IMR-90 (cell line): Measurements from ENCODE around the gene IP6K1. TPM values are rescaled to one million over a fixed set of nuclear protein-coding genes. Genes with fewer than 3 reads are reported as not detected.
"Not testable (repeated sequence)": the region's sequence is repeated elsewhere in the genome, so short reads cannot be mapped to it uniquely, and the experiment has no call there.

Experiments used
- ATAC-seq: fragments of 200-7000 bp; cut with Tn5 transposase; 2 replicates; pipeline ENCODE4 v1.9.1; 2020; ENCODE audit warnings: low read depth, mild to moderate bottlenecking, moderate library complexity
- BruUV-seq: library from RNA; stranded (reverse); fragments of 400-500 nt; replicated peaks from 2 replicates; lab custom pipeline; 2021; lab: Mats Ljungman, UMichigan
- CTCF ChIA-PET: fragments of 300-600 bp; formaldehyde crosslinking; extraction: SDS; loops from one replicate; lab custom pipeline; 2021; ENCODE audit warnings: antibody characterized with exemption; lab: Yijun Ruan, JAX
- POLR2A ChIA-PET: fragments of 300-600 bp; sonication (Branson Sonifier 250); formaldehyde crosslinking; loops from one replicate; lab custom pipeline; 2022; ENCODE audit warnings: antibody characterized with exemption; ENCODE audit not compliant: unreplicated experiment; lab: Charles Lee
- DNase-seq: peaks from one replicate; pipeline ENCODE4 v3.0.0; 2013
- H2AFZ ChIP-seq: replicated peaks from 2 replicates; pipeline ENCODE3; 2013; ENCODE audit warnings: low read length, mild to moderate bottlenecking; ENCODE audit not compliant: poor library complexity
- H2AK5ac ChIP-seq: 2 replicates; pipeline ENCODE4 v1.6.1; 2013; ENCODE audit warnings: low read depth, low read length, inconsistent platforms
- H2AK9ac ChIP-seq: replicated peaks from 2 replicates; pipeline ENCODE3; 2013; ENCODE audit warnings: mild to moderate bottlenecking, low read depth, low read length, moderate library complexity; ENCODE audit not compliant: poor library complexity
- H2BK120ac ChIP-seq: 2 replicates; pipeline ENCODE4 v1.6.1; 2013; ENCODE audit warnings: low read depth, low read length, inconsistent platforms
- H2BK15ac ChIP-seq: 3 replicates; pipeline ENCODE4 v1.6.1; 2013; ENCODE audit warnings: low read depth, low read length, inconsistent platforms
- H2BK20ac ChIP-seq: 2 replicates; pipeline ENCODE4 v1.6.1; 2013; ENCODE audit warnings: low read depth, mild to moderate bottlenecking, inconsistent platforms, low read length, moderate library complexity
- H2BK5ac ChIP-seq: 2 replicates; pipeline ENCODE4 v1.6.1; 2013; ENCODE audit warnings: mild to moderate bottlenecking, low read depth, low read length, inconsistent platforms; ENCODE audit not compliant: poor library complexity, severe bottlenecking
- H3K14ac ChIP-seq: replicated peaks from 2 replicates; pipeline ENCODE4 v1.6.1; 2013; ENCODE audit warnings: low read depth, low read length, inconsistent platforms
- H3K18ac ChIP-seq: 2 replicates; pipeline ENCODE4 v1.6.1; 2013; ENCODE audit warnings: low read depth, low read length, control low read depth
- H3K23ac ChIP-seq: 2 replicates; pipeline ENCODE4 v1.6.1; 2013; ENCODE audit warnings: low read depth, low read length, inconsistent platforms
- H3K27ac ChIP-seq: 2 replicates; pipeline ENCODE4 v1.5.1; 2013; ENCODE audit warnings: mild to moderate bottlenecking, control low read depth, low read length; ENCODE audit not compliant: insufficient read depth
- H3K27me3 ChIP-seq: 2 replicates; pipeline ENCODE4 v1.6.1; 2013; ENCODE audit warnings: low read length; ENCODE audit not compliant: control insufficient read depth, insufficient read depth
- H3K36me3 ChIP-seq: 2 replicates; pipeline ENCODE4 v1.6.1; 2013; ENCODE audit warnings: low read length, mixed read lengths; ENCODE audit not compliant: control insufficient read depth, insufficient read depth
- H3K4ac ChIP-seq: 2 replicates; pipeline ENCODE4 v1.6.1; 2013; ENCODE audit warnings: low read depth, low read length, inconsistent platforms
- H3K4me1 ChIP-seq: 2 replicates; pipeline ENCODE4 v1.6.1; 2013; ENCODE audit warnings: low read length, mixed read lengths; ENCODE audit not compliant: control insufficient read depth, insufficient read depth
- H3K4me2 ChIP-seq: 2 replicates; pipeline ENCODE4 v1.6.1; 2013; ENCODE audit warnings: low read depth, mild to moderate bottlenecking, control low read depth, low read length, moderate library complexity
- H3K4me3 ChIP-seq: 2 replicates; pipeline ENCODE4 v1.5.1; 2013; ENCODE audit warnings: low read depth, mild to moderate bottlenecking, control low read depth, low read length, moderate library complexity; ENCODE audit not compliant: insufficient read depth
- H3K56ac ChIP-seq: 2 replicates; pipeline ENCODE4 v1.6.1; 2013; ENCODE audit warnings: low read length, inconsistent platforms; ENCODE audit not compliant: insufficient read depth; ENCODE audit errors: extremely low read depth
- H3K79me1 ChIP-seq, 2 experiments: 2 replicates each; pipeline ENCODE4 v1.6.1; 2013; ENCODE audit warnings: low read length in 2 of 2, inconsistent platforms in 1 of 2, low read depth in 1 of 2
- H3K9ac ChIP-seq: 2 replicates; pipeline ENCODE4 v1.6.1; 2013; ENCODE audit warnings: low read depth, low read length, control low read depth
- H3K9me1 ChIP-seq: 2 replicates; pipeline ENCODE4 v1.6.1; 2013; ENCODE audit warnings: low read length, inconsistent platforms; ENCODE audit not compliant: insufficient read depth
- H3K9me3 ChIP-seq: 2 replicates; pipeline ENCODE4 v1.6.1; 2013; ENCODE audit warnings: low read length; ENCODE audit not compliant: control insufficient read depth, insufficient read depth
- H4K20me1 ChIP-seq: 2 replicates; pipeline ENCODE4 v1.6.1; 2013; ENCODE audit warnings: low read length, inconsistent platforms; ENCODE audit not compliant: insufficient read depth
- H4K5ac ChIP-seq: 2 replicates; pipeline ENCODE4 v1.6.1; 2013; ENCODE audit warnings: mild to moderate bottlenecking, low read depth, low read length, control low read depth
- H4K8ac ChIP-seq, 2 experiments: 2 replicates each; pipeline ENCODE4 v1.6.1; 2013; ENCODE audit warnings: low read depth in 2 of 2, low read length in 2 of 2, control low read depth in 1 of 2, inconsistent platforms in 1 of 2
- H4K91ac ChIP-seq: 2 replicates; pipeline ENCODE4 v1.6.1; 2013; ENCODE audit warnings: low read depth, low read length, inconsistent platforms; ENCODE audit not compliant: insufficient read depth
- WGBS, 2 experiments: methylation state at CpG; one replicate each; pipeline versions ENCODE4 v1.1.5 to v1.1.7; 2013; ENCODE audit warnings: missing lambda C conversion rate in 2 of 2; ENCODE audit not compliant: insufficient read length in 1 of 2; ENCODE audit errors: extremely low coverage in 2 of 2; 5-methylcytosine and 5-hydroxymethylcytosine counted together
- dilution Hi-C: fragments of 300-500 bp; cut with HindIII; formaldehyde crosslinking; loops from one replicate; pipeline ENCODE4 v1.14.3; 2018; ENCODE audit warnings: low sequenced_read_pairs; ENCODE audit not compliant: unreplicated experiment
- in situ Hi-C: fragments of 300-500 bp; cut with MboI; formaldehyde crosslinking; loops from 3 replicates; pipeline ENCODE4 v1.14.3; 2019; ENCODE audit warnings: low sequenced_read_pairs, inconsistent platforms, mixed read lengths
- intact Hi-C: fragments of 100-400 bp; cut with micrococcal nuclease; formaldehyde crosslinking; loops from 2 replicates; pipeline ENCODE4 v1.10.0; 2022
- polyA plus RNA-seq, 3 experiments: library from polyadenylated mRNA; depleted of rRNA; stranded (reverse); fragments of >200 nt; gene quantifications; 2 replicates each; pipeline ENCODE4 v1.2.3, GENCODE V29; 2012; ENCODE audit warnings: low replicate concordance in 1 of 3
- total RNA-seq: library from RNA; depleted of rRNA; stranded (reverse); fragments of >200 nt; gene quantifications from 2 replicates; pipeline ENCODE4 v1.2.3, GENCODE V29; 2012

The IP6K1 gene
- total and polyA plus RNA-seq, 2 of the 4 experiments (the other 2 are of a cell fraction): 28.3 to 28.7 TPM

GRCh38 chr3:49694409-49695070, 91.8 kb downstream of the IP6K1 start:
- H3K23ac ChIP-seq, H3K4ac ChIP-seq, H3K18ac ChIP-seq, H4K20me1 ChIP-seq, H2BK120ac ChIP-seq, H3K27me3 ChIP-seq, H3K9me3 ChIP-seq, H2AFZ ChIP-seq, H2AK5ac ChIP-seq, BruUV-seq, H2AK9ac ChIP-seq, H3K4me1 ChIP-seq, CTCF ChIA-PET, intact Hi-C loops, H4K8ac ChIP-seq, H3K9ac ChIP-seq, H4K91ac ChIP-seq, dilution Hi-C loops, H3K4me2 ChIP-seq, H3K9me1 ChIP-seq, H3K4me3 ChIP-seq, H2BK15ac ChIP-seq, H3K14ac ChIP-seq, ATAC-seq, POLR2A ChIA-PET, in situ Hi-C loops, DNase-seq, H3K27ac ChIP-seq, H4K5ac ChIP-seq, H3K56ac ChIP-seq, H2BK20ac ChIP-seq, H2BK5ac ChIP-seq: not testable (repeated sequence)
- H3K79me1 ChIP-seq: peaks cover 7 to 34% of the 10 kb centered on the region in 2 experiments
- peaks cover 14% of the 10 kb centered on the region for H3K36me3 ChIP-seq
- WGBS, 2 experiments: no CpG with 5 or more reads among the region's 6 CpGs

- H4K5ac ChIP-seq, H3K4me3 ChIP-seq, H2AFZ ChIP-seq, H3K4me2 ChIP-seq, H3K9ac ChIP-seq, H3K4me1 ChIP-seq, in situ Hi-C loops, ATAC-seq, H2BK20ac ChIP-seq, BruUV-seq, H2AK5ac ChIP-seq, H3K9me1 ChIP-seq, H3K36me3 ChIP-seq, H4K20me1 ChIP-seq, H3K56ac ChIP-seq, intact Hi-C loops, H2BK15ac ChIP-seq, H3K14ac ChIP-seq, DNase-seq, H3K4ac ChIP-seq, H3K27ac ChIP-seq, H4K91ac ChIP-seq, dilution Hi-C loops, H3K23ac ChIP-seq, H2BK5ac ChIP-seq, H4K8ac ChIP-seq, H2BK120ac ChIP-seq, CTCF ChIA-PET, H2AK9ac ChIP-seq, H3K18ac ChIP-seq, H3K27me3 ChIP-seq, POLR2A ChIA-PET, H3K9me3 ChIP-seq: not testable (repeated sequence)
- WGBS, 2 experiments: 80% methylated on average over 1 of the region's 3 CpGs; no CpG with 5 or more reads in 1 of the 2 experiments
- peaks cover 7 to 36% of the 10 kb centered on the region in 2 experiments for H3K79me1 ChIP-seq
Observed at GRCh38 chr3:49691481-49691880, 94.9 kb downstream of the IP6K1 start.
